ENCODE measurements around the gene LAMC1. TPM values are rescaled to one million over a fixed set of nuclear protein-coding genes. Genes with fewer than 3 reads are reported as not detected.

LAMC1 gene
- total and polyA plus RNA-seq, 2 donors (not counting 1 experiment from before 2014, with no cell fraction given) = 11.5 to 34.0 TPM

GRCh38 chr1:183069562-183070216 lies 46.5 kb downstream of the LAMC1 start:
- Histone ChIP-seq H3K79me2 (ENCODE audit: control insufficient read depth, insufficient read depth, low read length) (peaks cover 31% of the 10 kb centered on the region), H3K36me3 (replicated peaks in 1 of 2; ENCODE audit: control extremely low read depth in 1 of 2, control insufficient read depth in 1 of 2, extremely low read depth in 1 of 2, insufficient read depth in 2 of 2, low read length in 1 of 2) (no peaks in the 10 kb centered on the region), H3K27me3 (replicated peaks in 1 of 4; ENCODE audit: control extremely low read depth in 1 of 4, control insufficient read depth in 3 of 4, insufficient read depth in 4 of 4, low read length in 3 of 4) (peaks cover 0 to 3% (median 0%) of the 10 kb centered on the region in 4 experiments), H3K4me1 (ENCODE audit: control insufficient read depth in 2 of 2, insufficient read depth in 2 of 2, low read length in 2 of 2) (peaks cover 21 to 22% of the 10 kb centered on the region in 2 donors), H3K9ac (ENCODE audit: low read length) (no peak overlapping the region), H3K27ac (ENCODE audit: low read length in 2 of 2) (no peak overlapping the region), H3K4me2 (replicated peaks; ENCODE audit: low read depth, low read length, poor library complexity, severe bottlenecking) (no peak overlapping the region), H4K20me1 (ENCODE audit: control insufficient read depth, insufficient read depth, low read length, poor library complexity, severe bottlenecking) (peaks cover 44% of the 10 kb centered on the region), H3K4me3 (ENCODE audit: control extremely low read depth in 1 of 5, extremely low read depth in 1 of 5, insufficient read depth in 1 of 5, low read depth in 2 of 5, low read length in 4 of 5) (no peak overlapping the region), H2AFZ (ENCODE audit: insufficient read depth, low read depth, low read length, poor library complexity, severe bottlenecking) (no peak overlapping the region), H3K9me3 (ENCODE audit: control extremely low read depth in 1 of 3, control insufficient read depth in 2 of 3, insufficient read depth in 1 of 3, low read length in 2 of 3) (peaks cover 0 to 5% (median 0%) of the 10 kb centered on the region in 3 donors)
- no peak for ATAC-seq (ENCODE audit: low read depth)
- Mint-ChIP-seq H3K4me3 (no peak overlapping the region), H3K27ac (no peak overlapping the region), H3K27me3 (no peaks in the 10 kb centered on the region), H3K9me3 (ENCODE audit: insufficient read depth) (peaks cover 5% of the 10 kb centered on the region), H3K4me1 (peaks cover 35% of the 10 kb centered on the region)
- no peak for DNase-seq
- intact Hi-C loops (cut with micrococcal nuclease) = loop anchor here (5.0 kb wide), 1 partner anchor 47 kb away; the partner anchor contains the start of gene LAMC1
- CTCF ChIA-PET = interaction anchor here (0.7 to 1.6 kb wide), 3 partner anchors 42 to 107 kb away, joined by 3 to 5 read pairs (median 3); no protein-coding TSS in a partner anchor
- 100% methylated on average over 2 of the region's 4 CpGs for WGBS (ENCODE audit: insufficient coverage)
- POLR2A ChIA-PET = no interaction called here
- TF ChIP-seq EZH2 (IDR thresholded peaks at IDR 0.05; ENCODE audit: borderline replicate concordance, insufficient read depth, low read depth, low read length, poor library complexity, severe bottlenecking) (no peak), CTCF (IDR thresholded peaks at IDR 0.05) (no peak)

Measured in B cell (primary cell).